ENCODE results near the gene SIRPB2.
"Not testable (repeated sequence)": the region's sequence is repeated elsewhere in the genome, so short reads cannot be mapped to it uniquely, and the experiment has no call there.

The SIRPB2 gene

DNA sequence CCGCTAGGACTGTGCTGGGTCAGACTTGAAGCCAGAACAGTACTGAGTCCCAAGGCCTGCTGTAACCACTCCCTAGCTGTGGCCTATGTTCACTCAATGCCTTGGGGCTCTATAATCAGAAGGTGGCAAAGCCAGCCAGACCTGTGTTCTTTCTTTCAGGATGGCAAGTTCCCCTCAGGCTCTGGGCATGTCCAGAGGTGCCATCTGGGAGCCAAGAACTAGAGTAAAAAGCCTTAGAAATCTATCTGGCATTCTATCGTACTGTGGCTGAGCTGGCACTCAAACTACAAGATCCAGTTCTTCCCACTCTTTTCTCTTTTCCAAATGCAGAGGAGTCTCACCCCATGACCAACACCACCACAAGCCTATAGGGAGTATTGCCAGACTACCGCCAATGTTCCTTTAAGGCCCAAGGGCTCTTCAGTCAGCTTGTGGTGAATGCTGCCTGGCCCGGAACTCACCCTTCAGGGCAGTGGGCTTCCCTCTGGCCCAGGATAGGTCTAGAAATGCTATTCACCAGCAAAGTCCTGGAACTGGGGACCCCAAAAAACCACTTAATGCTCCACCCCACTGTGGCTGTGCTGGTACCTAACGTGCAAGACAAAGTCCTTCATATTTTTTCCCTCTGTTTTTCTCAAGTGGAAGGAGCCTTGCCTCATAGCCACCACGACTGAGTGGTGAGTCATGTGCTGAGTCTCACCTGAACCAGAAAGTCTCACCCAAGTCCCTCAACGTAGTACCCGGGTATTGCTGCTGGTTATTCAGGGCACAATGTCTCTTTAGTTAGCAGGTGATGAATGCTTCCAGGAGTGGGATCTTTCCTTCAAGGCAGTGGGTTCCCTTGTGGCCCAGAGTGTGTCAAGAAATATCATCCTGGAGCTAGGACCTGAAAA, 8.6 kb upstream of the SIRPB2 start:
- no peak for DNase-seq

DNA sequence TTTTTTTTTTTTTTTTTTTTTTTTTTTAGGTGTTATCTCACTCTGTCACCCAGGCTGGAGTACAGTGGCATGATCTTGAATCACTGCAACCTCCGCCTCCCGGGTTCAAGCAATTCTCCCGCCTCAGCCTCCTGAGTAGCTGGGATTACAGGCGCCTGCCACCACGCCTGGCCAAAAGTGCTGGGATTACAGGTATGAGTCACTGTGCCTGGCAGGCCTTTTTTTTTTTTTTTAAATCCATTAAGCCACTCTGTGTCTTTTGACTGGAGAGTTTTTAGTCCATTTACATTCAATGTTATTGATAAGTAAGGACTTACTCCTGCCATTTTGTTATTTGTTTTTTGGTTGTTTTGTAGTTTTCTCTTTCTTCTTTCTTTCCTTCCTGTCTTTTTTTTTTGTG, 6.2 kb upstream of the SIRPB2 start:
- DNase-seq, result not testable (repeated sequence)

- DNase-seq, result no peak
Observed at GRCh38 chr20:1496930-1497329, 5.7 kb upstream of the SIRPB2 start.

GRCh38 chr20:1494436-1494835, 3.2 kb upstream of the SIRPB2 start:
- DNase-seq, result no peak

- no peak for DNase-seq
Observed at GRCh38 chr20:1493536-1493935, 2.3 kb upstream of the SIRPB2 start.

GRCh38 chr20:1491860-1492642, 831 bp upstream of the SIRPB2 start:
- DNase-seq, result no peak

DNA sequence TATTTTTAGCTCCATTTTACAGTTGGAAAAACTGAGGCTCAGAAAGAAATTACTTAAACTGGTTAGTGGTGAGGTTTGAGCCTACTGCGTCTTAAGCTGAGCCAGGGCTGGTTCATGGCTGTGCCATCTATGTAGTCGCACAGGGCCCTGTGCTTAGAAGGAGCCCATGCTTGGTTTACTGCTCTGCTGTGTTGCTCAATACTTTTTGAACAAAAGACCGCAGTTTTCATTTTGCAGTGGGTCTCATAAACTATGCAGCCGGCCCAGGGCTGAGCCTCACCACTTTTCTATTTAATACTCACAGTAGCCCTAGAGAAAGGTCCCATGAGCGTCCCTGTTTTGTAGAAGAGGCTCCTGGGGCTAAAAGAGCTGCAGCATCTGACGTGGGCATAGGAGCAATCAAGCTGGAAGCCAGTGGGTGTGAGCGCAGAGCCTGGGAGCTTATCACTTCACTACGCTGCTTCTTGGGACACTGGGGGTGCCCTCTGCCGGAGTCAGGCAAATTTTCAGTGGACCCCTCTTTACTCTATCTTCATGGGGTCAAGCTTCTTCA, 501 bp downstream of the SIRPB2 start:
- no peak for DNase-seq

DNA sequence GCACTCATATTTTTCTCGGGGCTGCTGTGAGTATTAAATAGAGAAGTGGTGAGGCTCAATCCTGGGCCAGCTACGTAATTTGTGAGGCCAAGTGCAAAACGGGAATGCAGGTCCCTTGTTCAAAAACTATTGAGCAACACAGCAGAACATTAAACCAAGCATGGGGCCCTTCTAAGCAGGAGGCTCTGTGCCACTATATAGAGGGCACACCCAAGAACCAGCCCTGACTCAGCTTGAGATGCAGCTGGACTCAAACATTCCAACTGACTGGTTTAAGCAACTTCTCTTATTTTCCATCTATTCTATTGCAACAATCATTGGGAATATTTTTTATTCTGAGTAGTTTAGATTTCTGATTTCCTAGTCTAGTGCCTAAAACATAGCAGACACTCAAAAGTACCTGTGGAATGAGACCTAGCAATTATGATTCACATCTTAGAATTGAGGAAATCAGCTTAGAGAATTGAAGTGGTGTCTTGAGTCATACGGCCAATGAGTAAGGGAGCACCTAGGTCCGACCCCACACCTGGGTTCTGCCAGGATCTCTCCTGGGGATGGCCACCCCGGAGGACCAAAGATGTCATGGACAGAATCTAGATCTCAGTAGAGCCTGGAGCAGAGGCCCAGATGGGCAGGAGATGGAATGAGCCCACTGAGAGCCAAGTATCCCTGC, 1.3 kb downstream of the SIRPB2 start:
- DNase-seq, result no peak

DNA sequence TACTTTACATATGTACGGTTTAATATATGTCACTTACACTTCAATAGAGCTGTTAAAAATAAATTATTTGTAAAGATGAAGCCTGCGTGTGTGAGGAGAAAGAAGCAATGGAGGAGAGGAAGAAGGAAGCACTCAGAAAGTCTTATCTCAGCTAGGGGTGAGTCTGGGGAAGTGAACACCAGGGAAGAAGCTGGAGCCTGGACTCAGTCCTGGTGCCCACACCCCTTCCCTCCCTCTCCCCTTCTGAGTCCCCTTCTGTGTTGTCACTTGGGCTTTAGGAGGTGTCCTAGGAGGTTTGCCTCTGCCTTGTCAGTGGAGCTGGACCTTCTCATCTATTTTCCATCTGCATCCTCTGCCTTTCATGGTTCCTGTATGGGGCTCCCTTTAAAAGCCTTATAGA, 1.9 kb downstream of the SIRPB2 start:
- no peak for DNase-seq

DNA sequence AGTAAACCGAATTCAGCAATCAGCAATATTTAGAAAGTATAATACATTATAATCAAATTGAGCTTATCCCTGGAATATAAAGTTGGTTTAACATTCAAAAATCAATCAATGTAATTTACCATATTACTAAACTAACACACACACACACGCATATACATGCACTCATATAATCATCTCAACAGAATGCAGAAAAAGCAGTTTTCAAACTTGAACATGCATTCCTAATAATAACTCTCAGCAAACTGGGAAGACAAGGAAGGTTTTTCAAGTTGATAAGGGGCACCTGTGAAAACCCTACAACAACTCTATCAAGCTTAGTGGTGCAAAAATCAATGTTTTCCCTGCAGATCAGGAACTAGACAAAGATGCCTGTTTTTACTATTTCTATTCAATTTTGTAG, 4.7 kb downstream of the SIRPB2 start:
- DNase-seq, result no peak

GRCh38 chr20:1484438-1485116, 6.6 kb downstream of the SIRPB2 start:
- DNase-seq, result no peak

GRCh38 chr20:1479831-1480595, 11.2 kb downstream of the SIRPB2 start:
- no peak for DNase-seq

- DNase-seq, result no peak
Observed at GRCh38 chr20:1478566-1478965, 12.7 kb downstream of the SIRPB2 start.

DNA sequence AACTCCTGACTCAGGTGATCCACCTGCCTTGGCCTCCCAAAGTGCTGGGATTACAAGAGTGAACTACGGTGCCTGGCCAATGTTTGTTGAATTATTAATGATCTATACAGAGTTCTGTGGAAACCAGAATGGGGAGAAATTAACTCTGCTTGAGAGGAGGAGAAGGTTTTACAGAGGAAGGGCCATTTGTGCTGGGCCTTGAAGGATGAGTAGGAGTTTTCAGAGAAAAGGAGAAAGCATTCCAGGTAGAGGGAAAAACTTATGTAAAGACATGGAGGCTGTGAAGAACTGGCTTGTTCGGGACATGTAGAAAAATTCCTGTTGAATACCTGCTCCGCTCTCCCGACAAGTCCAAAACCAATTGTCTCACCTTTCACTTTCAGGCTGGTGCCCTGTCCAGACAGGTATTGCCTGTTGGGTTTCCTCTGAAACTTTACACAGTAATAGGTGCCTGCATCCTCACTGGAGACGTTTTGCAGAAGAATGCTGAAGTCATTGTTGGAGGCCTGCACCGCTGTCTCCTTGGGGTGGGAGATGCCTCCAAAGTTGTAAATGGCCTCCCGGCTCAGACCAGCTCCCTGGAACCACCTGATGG, 13.2 kb downstream of the SIRPB2 start:
- DNase-seq, result no peak

DNA sequence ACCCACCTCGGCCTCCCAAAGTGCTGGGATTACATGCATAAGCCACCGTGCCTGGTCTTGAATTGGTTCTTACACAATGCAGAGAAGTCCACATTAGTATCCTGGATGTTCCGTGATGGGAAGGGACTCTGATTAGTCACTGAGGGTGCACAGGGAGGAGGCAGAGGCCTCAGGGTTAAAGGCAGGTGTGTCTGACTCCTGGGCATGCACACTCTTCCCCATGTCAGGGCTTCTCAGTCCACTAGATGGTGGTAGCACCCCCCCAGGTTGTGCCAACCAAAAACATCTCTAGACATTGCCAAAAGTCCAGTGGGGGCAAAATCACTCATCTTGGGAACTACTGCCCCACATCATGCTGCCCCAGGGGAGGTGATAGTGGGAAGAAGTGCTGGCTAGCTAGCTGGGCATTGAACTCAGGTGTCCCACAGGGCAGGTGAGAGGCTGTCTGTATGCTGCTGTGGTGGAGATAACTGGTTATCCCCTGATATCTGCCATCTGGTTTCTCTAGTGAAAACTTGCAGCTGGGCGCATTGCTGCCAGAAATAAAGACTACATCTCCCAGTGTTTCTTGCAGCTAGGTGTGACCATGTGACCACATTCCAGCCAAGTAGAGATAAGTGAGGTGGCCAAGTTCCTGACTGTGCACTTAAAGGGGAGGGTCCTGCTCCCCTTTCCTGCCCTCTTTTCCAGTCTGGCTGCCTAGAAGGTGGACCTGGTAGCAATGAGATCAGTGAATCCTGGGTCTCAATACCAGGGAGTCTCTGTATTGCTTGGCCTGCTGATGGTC, 16.2 kb downstream of the SIRPB2 start:
- DNase-seq, result no peak

- no peak for DNase-seq
Observed at GRCh38 chr20:1474325-1474724, 16.9 kb downstream of the SIRPB2 start.

- DNase-seq, result no peak
Observed at GRCh38 chr20:1473246-1474220, 17.7 kb downstream of the SIRPB2 start.

DNA sequence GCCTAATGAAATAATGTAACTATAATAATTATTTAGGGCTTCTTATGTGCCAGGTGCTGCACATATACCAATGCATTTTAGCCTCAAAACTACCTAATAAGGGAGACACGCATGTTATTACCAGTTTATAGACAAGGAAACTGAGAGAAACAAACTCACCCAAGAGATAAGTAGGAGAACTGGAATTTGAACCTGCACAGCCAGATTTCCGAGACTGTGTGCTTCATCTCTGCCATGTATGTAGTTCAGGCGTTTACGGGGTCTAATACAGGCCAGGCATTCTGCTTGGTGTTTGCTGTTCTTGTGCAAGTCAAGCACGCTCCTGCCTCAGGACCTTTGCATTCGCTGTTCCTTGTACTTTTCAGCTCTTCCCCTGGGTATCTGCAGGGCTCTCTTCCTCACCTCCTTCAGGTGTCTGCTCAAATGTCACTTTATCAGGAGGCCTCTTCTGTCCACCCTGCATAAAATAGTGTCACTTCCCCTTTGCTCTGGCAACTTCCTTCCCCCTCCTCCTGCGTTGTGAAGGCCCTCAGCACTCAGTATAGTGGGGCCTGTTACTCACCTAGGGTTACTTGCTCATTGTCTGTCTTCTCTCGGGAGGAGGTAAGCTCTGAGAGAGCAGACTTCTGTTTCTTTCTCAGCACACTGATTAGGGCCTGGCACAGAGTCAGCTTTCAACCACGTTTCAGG, 18.5 kb downstream of the SIRPB2 start:
- DNase-seq, result no peak

- no peak for DNase-seq
Observed at GRCh38 chr20:1471242-1471641, 20.0 kb downstream of the SIRPB2 start.
